Ishikawa (cell line): ENCODE data around the gene PER2.

Experiments
- CEBPB ChIP-seq: IDR thresholded peaks from 2 replicates; pipeline ENCODE4 v1.6.1; 2012
- EP300 ChIP-seq: IDR thresholded peaks from 2 replicates; pipeline ENCODE4 v1.6.1; 2012; ENCODE audit warnings: borderline replicate concordance
- NFIC ChIP-seq: IDR thresholded peaks from 2 replicates; pipeline ENCODE4 v1.6.1; 2012
- TAF1 ChIP-seq: IDR thresholded peaks from 2 replicates; pipeline ENCODE4 v1.6.1; 2012; ENCODE audit warnings: low read depth, mild to moderate bottlenecking
- TCF12 ChIP-seq: IDR thresholded peaks from 2 replicates; pipeline ENCODE4 v1.6.1; 2012; ENCODE audit warnings: low read depth
- YY1 ChIP-seq: IDR thresholded peaks from 2 replicates; pipeline ENCODE4 v1.6.1; 2012; ENCODE audit warnings: low read depth

GRCh38 chr2:238325694-238326093, 37.3 kb upstream of the PER2 start:
- TF ChIP-seq YY1 (no peak), TCF12 (no peak), EP300 (no peak), CEBPB (no peak), TAF1 (no peak), NFIC (no peak)
